Motor neuron (in vitro differentiated cells): Measurements from ENCODE around the gene OR4B1. TPM values are rescaled to one million over a fixed set of nuclear protein-coding genes. Genes with fewer than 3 reads are reported as not detected.

Experiments
- total RNA-seq, 8 experiments: library from RNA; unstranded; fragments of 300-600 nt; gene quantifications; 2 replicates each; pipeline versions ENCODE4 v1.2.3 to v1.2.4, GENCODE V29; 2022

Gene OR4B1
- total RNA-seq, 8 experiments from 2014 or later, result 0.21 to 0.66 TPM; not detected in 6

Other genes with a start within 250 kb of the OR4B1 start
- 10 to 100 TPM in 2 of 8 experiments, 1 to 10 TPM in 6; 4.6 to 12.5 (median 7.8) TPM for gene PTPRJ, start 236.3 kb upstream of the OR4B1 start, total RNA-seq
- not detected for gene OR4X2, start 28.3 kb downstream of the OR4B1 start, total RNA-seq
- gene OR4X1, start 47.1 kb downstream of the OR4B1 start, total RNA-seq, result not detected
- gene OR4S1, start 89.4 kb downstream of the OR4B1 start, total RNA-seq, result under 1 TPM in 1 of 8 experiments, not detected in 7; 0.76 TPM
- under 1 TPM in 1 of 8 experiments, not detected in 7; 0.21 TPM for gene OR4C3, start 108.1 kb downstream of the OR4B1 start, total RNA-seq
- gene OR4C5, start 149.7 kb downstream of the OR4B1 start, total RNA-seq, result under 1 TPM in 2 of 8 experiments, not detected in 6; 0.33 to 0.62 TPM